Stimulated activated CD4-positive, alpha-beta T cell treated with anti-CD3 and anti-CD28 coated beads, Interleukin-4, amount 100 ng/mL, for 1 hour (primary cell): ENCODE results near the gene DMTF1.
"Not testable (repeated sequence)": the region's sequence is repeated elsewhere in the genome, so short reads cannot be mapped to it uniquely, and the experiment has no call there.

Source experiments
- DNase-seq: peaks from one replicate; pipeline ENCODE4 v3.0.0-alpha.2; 2020

Gene DMTF1

GRCh38 chr7:87202208-87202607, 50.0 kb downstream of the DMTF1 start:
- no peak for DNase-seq

GRCh38 chr7:87202705-87203104, 50.5 kb downstream of the DMTF1 start:
- DNase-seq: no peak

GRCh38 chr7:87203929-87204328, 51.7 kb downstream of the DMTF1 start:
- not testable (repeated sequence) for DNase-seq

- DNase-seq: no peak
Measured at GRCh38 chr7:87204933-87205332, 52.7 kb downstream of the DMTF1 start.

- DNase-seq: not testable (repeated sequence)
Measured at GRCh38 chr7:87205701-87206100, 53.4 kb downstream of the DMTF1 start.

DNA sequence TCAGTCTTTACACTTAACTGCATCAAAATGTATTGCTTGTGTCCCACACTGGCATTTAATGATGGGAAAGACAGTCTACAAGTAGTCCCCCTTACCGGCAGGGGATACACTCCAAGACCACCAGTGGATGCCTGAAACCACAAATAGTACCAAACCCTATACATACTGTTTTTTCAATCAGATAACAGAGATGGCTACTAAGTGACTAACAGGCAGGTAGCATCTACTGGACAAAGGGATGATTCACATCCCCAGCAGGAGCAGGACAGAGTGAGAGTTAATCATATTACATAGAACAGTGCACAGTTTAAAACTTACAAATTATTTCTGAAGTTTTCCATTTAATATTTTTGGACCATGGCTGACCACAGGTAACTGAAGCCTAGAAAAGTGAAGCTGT, 54.1 kb downstream of the DMTF1 start:
- DNase-seq: no peak

DNA sequence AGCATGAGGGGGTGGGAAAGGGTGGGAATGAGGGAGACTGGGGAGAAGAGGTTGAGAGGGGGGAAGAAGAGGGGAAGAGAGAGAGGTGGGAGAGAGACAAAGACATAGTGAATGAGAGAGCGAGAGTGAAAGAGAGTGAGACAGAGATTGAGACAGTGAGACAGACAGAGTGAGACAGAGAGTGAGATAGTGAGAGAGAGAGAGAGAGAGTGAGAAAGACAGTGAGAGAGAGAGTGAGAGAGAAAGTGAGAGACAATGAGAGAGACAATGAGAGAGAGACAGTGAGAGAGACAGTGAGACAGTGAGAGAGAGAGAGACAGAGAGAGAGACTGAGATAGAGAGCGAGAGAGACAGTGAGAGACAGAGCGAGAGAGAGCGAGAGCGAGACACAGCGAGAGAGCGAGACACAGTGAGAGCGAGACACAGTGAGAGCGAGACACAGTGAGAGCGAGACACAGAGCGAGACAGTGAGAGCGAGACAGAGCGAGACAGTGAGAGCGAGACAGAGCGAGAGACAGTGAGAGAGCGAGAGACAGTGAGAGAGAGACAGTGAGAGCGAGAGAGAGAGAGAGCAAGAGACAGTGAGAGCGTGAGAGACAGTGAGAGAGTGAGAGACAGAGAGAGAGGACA, 57.2 kb downstream of the DMTF1 start:
- no peak for DNase-seq

- DNase-seq: no peak
Measured at GRCh38 chr7:87210506-87210905, 58.3 kb downstream of the DMTF1 start.

DNA sequence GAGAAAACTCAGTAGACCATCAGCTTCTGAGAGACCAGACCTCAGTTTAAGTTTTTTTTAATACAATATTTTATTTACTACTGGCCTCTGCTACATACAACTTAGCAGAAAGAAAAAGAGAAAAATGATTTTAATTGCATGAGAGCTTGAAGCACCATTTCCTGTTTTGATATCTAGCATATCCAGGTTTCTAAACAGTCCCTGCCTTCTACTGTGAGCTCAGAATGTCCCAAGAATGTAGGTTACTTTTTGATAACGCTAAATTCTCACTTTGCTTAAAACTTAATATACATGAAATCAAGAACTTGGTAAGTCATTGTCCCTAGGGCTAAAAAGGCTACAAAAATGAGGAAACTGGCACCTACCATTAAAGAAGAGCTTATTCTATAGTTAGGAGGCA, 60.2 kb downstream of the DMTF1 start:
- no peak for DNase-seq

DNA sequence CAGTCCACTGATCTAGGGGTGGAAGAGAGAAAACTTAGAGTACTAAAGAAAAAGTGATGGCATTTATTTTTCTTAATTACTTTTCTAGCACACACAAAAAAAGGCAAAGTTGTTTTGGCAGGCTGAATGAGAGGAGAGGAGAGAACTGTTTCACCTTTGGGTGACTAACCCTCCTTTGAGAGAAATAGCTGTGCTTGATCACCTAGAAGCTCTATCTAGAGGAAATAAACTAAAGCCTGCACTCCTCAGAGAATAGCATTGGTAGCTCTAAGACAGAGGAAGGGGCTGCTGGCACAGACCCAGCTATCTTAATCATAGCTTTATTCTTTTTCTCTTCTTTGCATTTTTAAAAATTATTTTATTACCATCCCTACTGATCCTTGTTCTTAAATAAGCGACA, 61.0 kb downstream of the DMTF1 start:
- DNase-seq: no peak

- DNase-seq: no peak
Measured at GRCh38 chr7:87213811-87214210, 61.6 kb downstream of the DMTF1 start.

- DNase-seq: no peak
Measured at GRCh38 chr7:87215046-87215445, 62.8 kb downstream of the DMTF1 start.

DNA sequence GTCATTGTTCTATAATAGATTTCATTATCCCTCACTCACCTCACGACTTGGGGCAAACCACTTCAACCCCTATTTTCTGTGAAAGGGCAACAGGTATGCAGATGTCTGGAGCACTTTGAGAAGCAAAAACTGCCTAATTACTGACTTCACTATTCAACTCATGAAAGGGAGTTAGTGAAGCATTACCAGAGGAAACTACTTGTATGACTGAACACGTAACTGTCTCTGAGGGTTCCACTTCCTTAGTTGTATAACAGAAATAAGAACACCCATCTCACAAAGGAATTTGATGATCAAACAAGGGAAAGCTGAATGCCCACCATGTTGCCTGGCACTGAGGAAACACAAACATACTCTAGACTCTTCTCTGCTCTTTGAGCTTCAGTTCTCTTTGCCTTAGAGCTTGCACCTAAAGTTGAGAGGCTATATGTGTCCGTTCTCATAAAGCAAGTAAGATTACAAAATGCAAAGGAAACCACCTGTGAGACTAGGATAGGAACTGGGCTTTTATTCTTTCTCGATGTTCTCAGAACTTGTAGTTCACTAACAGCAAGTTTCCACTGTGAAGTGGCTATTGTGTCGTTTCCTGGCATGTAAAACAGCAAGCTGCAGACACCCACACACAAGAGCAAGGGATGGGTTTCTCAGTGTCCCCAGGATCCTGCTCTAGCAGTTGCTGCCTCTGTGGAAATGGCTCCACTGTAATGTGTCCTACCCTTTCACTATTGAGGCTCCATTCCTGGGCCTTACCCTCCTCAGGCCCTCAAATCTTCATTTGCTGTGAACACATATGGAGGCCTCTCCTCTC, 64.7 kb downstream of the DMTF1 start:
- DNase-seq: no peak

DNA sequence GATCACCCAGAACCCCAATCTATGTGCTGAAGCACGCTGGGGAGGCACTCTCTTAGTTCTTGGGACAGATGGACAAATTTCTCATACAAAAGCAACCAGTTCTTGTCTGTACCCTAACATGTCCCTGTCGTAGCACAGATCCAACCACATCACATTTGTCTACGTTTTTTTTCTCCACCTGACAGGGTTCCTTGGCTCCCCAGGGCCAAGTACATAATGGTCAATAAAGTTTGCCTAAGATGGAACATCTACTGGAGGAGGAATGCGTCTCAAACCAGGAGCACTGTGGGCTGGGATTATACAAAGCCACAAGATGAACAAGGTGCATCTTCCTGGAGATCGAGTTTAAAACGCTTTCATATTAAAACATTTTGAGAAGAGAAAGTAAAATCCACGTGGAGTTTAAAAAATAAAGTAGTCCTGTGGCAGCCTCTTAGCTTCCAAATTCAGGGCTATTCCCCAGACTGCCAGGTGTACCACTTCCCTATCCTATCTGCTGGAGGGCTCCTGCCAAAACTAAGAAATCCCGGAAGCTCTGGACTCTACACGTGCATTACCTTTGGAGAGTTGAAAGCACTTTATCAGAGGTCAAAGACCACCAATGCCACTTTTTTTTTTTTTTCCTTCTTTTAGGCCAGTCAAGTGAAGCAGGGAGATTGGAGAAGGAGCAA, 65.9 kb downstream of the DMTF1 start:
- no peak for DNase-seq

GRCh38 chr7:87218796-87219544, 66.7 kb downstream of the DMTF1 start:
- peak; percentile 20 for DNase-seq

- DNase-seq: peak; percentile 81
Measured at GRCh38 chr7:87219545-87220025, 67.3 kb downstream of the DMTF1 start, which contains the start of gene TMEM243. TSS of gene TMEM243 (minus strand) at chr7:87219732. CDS start at chr7:87219503, 229 bp downstream.

DNA sequence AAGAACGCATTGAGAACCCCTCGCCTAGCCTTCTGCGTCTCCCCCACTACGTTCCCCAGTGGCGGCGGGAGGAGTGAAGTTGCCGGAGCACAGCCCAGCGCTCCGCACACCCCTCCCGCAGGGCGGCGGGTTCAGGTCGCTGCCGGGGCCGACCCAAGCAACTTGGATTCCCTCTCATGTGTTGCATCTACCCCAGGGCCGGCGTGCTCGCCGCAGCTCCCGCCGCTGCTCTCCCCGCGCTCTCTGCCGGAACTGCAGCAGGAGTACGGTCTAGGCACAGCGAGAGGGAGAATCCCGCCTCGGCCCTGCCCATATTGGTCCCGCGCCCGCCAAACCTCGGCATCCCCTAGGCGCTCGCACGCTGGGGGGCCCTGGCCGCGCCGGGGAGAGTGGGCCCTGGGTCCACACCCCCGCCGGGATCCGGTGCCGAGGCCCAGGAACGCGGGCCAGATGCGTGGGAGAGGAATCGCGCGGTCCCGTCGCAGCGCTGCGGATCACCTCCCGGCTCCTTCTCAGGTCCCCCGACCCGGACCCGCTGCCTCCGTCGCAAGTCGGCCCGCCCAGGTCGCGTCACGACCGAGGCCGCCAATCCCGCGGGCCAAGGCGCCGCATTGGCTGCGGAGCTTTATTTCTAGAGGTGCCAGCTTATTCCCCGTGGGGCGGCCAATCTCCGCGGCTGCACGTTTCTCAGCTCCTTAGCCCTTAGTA, 67.9 kb downstream of the DMTF1 start:
- DNase-seq: peak; percentile 84

- no peak for DNase-seq
Measured at GRCh38 chr7:87220734-87221215, 68.5 kb downstream of the DMTF1 start.

- DNase-seq: no peak
Measured at GRCh38 chr7:87223666-87224065, 71.4 kb downstream of the DMTF1 start.

DNA sequence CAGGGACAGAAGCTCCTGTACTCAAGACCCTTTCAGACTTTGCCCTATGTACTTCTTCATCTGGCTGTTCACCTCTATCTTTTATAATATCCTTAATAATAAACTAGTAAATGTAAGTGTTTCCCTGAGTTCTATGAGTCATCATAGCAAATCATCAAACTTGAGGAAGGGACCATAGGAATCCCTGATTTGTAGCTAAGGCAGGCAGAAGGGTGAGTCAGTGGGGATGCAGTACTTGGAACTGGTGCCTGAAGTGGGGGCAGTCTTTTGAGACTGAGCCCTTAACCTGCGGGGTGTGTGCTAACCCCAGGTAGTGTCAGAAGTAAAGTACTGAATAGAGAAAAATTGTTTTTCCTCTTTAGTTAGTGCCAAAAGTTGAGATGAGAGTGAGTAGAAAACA, 73.4 kb downstream of the DMTF1 start:
- DNase-seq: no peak

DNA sequence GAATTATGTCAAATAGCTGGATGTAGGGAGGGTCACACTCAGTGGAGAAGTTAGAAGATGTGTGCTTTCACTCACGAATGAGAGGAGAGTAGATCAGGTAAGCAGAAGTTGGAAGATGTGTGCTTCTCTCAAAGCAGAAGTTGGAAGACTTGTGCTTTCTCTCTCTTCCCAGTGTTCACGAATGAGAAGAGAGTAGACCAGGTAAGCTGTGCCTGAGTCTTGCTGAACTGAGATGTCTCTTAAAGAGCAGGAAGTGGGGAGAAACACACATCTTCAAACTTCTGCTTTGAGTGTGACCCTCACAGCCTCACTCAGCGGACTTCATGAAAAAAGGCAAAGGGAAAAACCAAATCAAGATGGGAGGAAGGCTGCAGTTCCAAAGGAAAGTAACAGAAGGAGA, 74.2 kb downstream of the DMTF1 start:
- DNase-seq: no peak

GRCh38 chr7:87231258-87231657, 79.0 kb downstream of the DMTF1 start:
- DNase-seq: no peak
